ENCODE measurements around the gene CYP46A1.

CYP46A1 gene

GRCh38 chr14:99647411-99647810 is 36.7 kb upstream of the CYP46A1 start:
- no peaks in the 10 kb centered on the region for H3F3A ChIP-seq (ENCODE audit: insufficient read depth, low read length)
- H3K9ac ChIP-seq (ENCODE audit: low read length): no peak overlapping the region
- H3K27ac ChIP-seq (ENCODE audit: low read depth, low read length, poor library complexity, severe bottlenecking): no peak overlapping the region
- H4K20me1 ChIP-seq (ENCODE audit: insufficient read depth, low read length): no peaks in the 10 kb centered on the region
- H3K79me2 ChIP-seq (ENCODE audit: insufficient read depth, low read length): no peaks in the 10 kb centered on the region
- no peaks in the 10 kb centered on the region; the same call in 1 of the 2 replicates for H3K27me3 ChIP-seq (ENCODE audit: insufficient read depth, low read length)
- no peak overlapping the region for H3K4me3 ChIP-seq (ENCODE audit: low read depth, low read length, poor library complexity, severe bottlenecking)
- H3K4me1 ChIP-seq (ENCODE audit: insufficient read depth, low read length, severe bottlenecking): no peaks in the 10 kb centered on the region
- no peaks in the 10 kb centered on the region for H3K9me3 ChIP-seq (ENCODE audit: low read length)
- TF ChIP-seq EZH2 (IDR thresholded peaks at IDR 0.05; ENCODE audit: borderline replicate concordance, low read length) (no peak), CTCF (IDR thresholded peaks at IDR 0.05; ENCODE audit: low read length) (no peak)
- no peak overlapping the region for H2AFZ ChIP-seq (ENCODE audit: low read length)
- H3K4me2 ChIP-seq (ENCODE audit: low read length): no peak overlapping the region
- H3K36me3 ChIP-seq (ENCODE audit: insufficient read depth, low read length): no peaks in the 10 kb centered on the region
- H3K9me2 ChIP-seq (ENCODE audit: low read depth, low read length): no peaks in the 10 kb centered on the region

GRCh38 chr14:99648027-99648784 is 35.9 kb upstream of the CYP46A1 start:
- no peaks in the 10 kb centered on the region for H4K20me1 ChIP-seq (ENCODE audit: insufficient read depth, low read length)
- no peaks in the 10 kb centered on the region for H3K9me2 ChIP-seq (ENCODE audit: low read depth, low read length)
- no peaks in the 10 kb centered on the region for H3F3A ChIP-seq (ENCODE audit: insufficient read depth, low read length)
- no peaks in the 10 kb centered on the region; the same call in 1 of the 2 replicates for H3K27me3 ChIP-seq (ENCODE audit: insufficient read depth, low read length)
- H2AFZ ChIP-seq (ENCODE audit: low read length): no peak overlapping the region
- no peak overlapping the region for H3K27ac ChIP-seq (ENCODE audit: low read depth, low read length, poor library complexity, severe bottlenecking)
- no peaks in the 10 kb centered on the region for H3K36me3 ChIP-seq (ENCODE audit: insufficient read depth, low read length)
- H3K4me3 ChIP-seq (ENCODE audit: low read depth, low read length, poor library complexity, severe bottlenecking): no peak overlapping the region
- H3K79me2 ChIP-seq (ENCODE audit: insufficient read depth, low read length): no peaks in the 10 kb centered on the region
- no peak overlapping the region for H3K9ac ChIP-seq (ENCODE audit: low read length)
- no peak for TF ChIP-seq EZH2 (IDR thresholded peaks at IDR 0.05; ENCODE audit: borderline replicate concordance, low read length)
- no peak for TF ChIP-seq CTCF (IDR thresholded peaks at IDR 0.05; ENCODE audit: low read length)
- H3K4me2 ChIP-seq (ENCODE audit: low read length): no peak overlapping the region
- H3K4me1 ChIP-seq (ENCODE audit: insufficient read depth, low read length, severe bottlenecking): no peaks in the 10 kb centered on the region
- no peaks in the 10 kb centered on the region for H3K9me3 ChIP-seq (ENCODE audit: low read length)

GRCh38 chr14:99649219-99649618 is 34.9 kb upstream of the CYP46A1 start:
- TF ChIP-seq EZH2 (IDR thresholded peaks at IDR 0.05; ENCODE audit: borderline replicate concordance, low read length): no peak
- TF ChIP-seq CTCF (IDR thresholded peaks at IDR 0.05; ENCODE audit: low read length): no peak
- H2AFZ ChIP-seq (ENCODE audit: low read length): no peak overlapping the region
- no peaks in the 10 kb centered on the region for H4K20me1 ChIP-seq (ENCODE audit: insufficient read depth, low read length)

More at GRCh38 chr14:99649219-99649618, 34.9 kb upstream of the CYP46A1 start:
- Histone ChIP-seq H3F3A (ENCODE audit: insufficient read depth, low read length) (no peaks in the 10 kb centered on the region), H3K4me1 (ENCODE audit: insufficient read depth, low read length, severe bottlenecking) (no peaks in the 10 kb centered on the region), H3K4me2 (ENCODE audit: low read length) (no peak overlapping the region), H3K27me3 (ENCODE audit: insufficient read depth, low read length) (no peaks in the 10 kb centered on the region; the same call in 1 of the 2 replicates), H3K9ac (ENCODE audit: low read length) (no peak overlapping the region), H3K79me2 (ENCODE audit: insufficient read depth, low read length) (no peaks in the 10 kb centered on the region), H3K4me3 (ENCODE audit: low read depth, low read length, poor library complexity, severe bottlenecking) (no peak overlapping the region), H3K36me3 (ENCODE audit: insufficient read depth, low read length) (no peaks in the 10 kb centered on the region), H3K27ac (ENCODE audit: low read depth, low read length, poor library complexity, severe bottlenecking) (no peak overlapping the region), H3K9me2 (ENCODE audit: low read depth, low read length) (no peaks in the 10 kb centered on the region), H3K9me3 (ENCODE audit: low read length) (no peaks in the 10 kb centered on the region)
